Memory B cell (primary cell): ENCODE results near the gene TRAPPC6A.

Source experiments
- ATAC-seq: fragments of 150-1000 bp; cut with Tn5 transposase; 2 replicates; pipeline ENCODE4 v1.10.0; 2021; ENCODE audit warnings: low read depth, mild to moderate bottlenecking, moderate library complexity
- DNase-seq, 2 donors: peaks; one replicate each; pipeline ENCODE4 v3.0.0; 2022; ENCODE audit warnings: low spot score in 2 of 2
- H3K27ac Mint-ChIP-seq: one replicate; pipeline ENCODE4 v1.8.0; 2022; ENCODE audit warnings: mild to moderate bottlenecking, moderate library complexity, mixed read lengths
- H3K27me3 Mint-ChIP-seq: one replicate; pipeline ENCODE4 v1.8.0; 2022; ENCODE audit warnings: mixed read lengths
- H3K36me3 Mint-ChIP-seq: one replicate; pipeline ENCODE4 v1.8.0; 2022; ENCODE audit warnings: mild to moderate bottlenecking, mixed read lengths
- H3K4me1 Mint-ChIP-seq: one replicate; pipeline ENCODE4 v1.8.0; 2022; ENCODE audit warnings: mixed read lengths
- H3K4me3 Mint-ChIP-seq: one replicate; pipeline ENCODE4 v1.8.0; 2022; ENCODE audit warnings: mild to moderate bottlenecking, moderate library complexity, mixed read lengths
- H3K9me3 Mint-ChIP-seq: one replicate; pipeline ENCODE4 v1.8.0; 2022; ENCODE audit warnings: mixed read lengths

Gene TRAPPC6A

DNA sequence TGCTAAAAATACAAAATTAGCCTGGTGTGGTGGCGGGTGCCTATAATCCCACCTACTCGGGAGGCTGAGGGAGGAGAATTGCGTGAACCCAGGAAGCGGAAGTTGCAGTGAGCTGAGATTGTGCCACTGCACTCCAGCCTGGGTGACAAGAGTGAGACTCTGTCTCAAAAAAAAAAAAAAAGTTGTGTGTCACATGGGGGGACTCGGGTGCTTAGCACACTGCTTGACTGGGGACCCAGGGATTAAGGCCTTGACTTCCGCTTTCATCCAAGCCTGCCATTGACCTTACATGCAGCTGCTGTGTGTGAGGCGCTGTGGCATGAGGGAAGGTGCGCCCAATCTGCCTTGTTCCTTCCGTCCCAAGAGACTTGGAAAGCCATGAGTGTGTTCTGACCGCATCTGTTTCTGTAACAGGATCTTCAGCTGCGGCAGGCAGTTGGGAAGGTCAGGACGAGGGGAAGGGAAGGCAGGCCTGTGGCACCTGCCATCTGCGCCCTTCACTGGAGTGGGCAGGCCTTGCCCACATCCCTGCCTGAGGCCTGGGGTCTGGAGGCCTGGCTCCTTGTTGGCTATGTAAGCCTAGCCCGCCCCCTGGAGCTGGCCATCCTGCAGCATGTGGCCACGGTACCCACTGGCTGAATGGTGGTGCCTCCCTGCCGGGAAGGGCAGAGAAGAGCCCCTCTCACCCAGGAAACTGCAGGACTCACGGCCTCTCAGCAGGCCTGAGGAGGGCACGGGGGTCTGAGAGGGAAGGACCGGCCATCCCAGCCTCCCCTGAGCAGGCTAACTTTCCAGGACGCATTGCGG lies 62.0 kb downstream of the TRAPPC6A start:
- no peaks in the 10 kb centered on the region for H3K36me3 Mint-ChIP-seq
- ATAC-seq (no peak), DNase-seq (no peak)
- H3K27ac Mint-ChIP-seq: no peak overlapping the region
- H3K4me3 Mint-ChIP-seq: no peak overlapping the region
- H3K9me3 Mint-ChIP-seq: no peaks in the 10 kb centered on the region
- H3K4me1 Mint-ChIP-seq: peaks cover 34% of the 10 kb centered on the region
- H3K27me3 Mint-ChIP-seq: no peaks in the 10 kb centered on the region

DNA sequence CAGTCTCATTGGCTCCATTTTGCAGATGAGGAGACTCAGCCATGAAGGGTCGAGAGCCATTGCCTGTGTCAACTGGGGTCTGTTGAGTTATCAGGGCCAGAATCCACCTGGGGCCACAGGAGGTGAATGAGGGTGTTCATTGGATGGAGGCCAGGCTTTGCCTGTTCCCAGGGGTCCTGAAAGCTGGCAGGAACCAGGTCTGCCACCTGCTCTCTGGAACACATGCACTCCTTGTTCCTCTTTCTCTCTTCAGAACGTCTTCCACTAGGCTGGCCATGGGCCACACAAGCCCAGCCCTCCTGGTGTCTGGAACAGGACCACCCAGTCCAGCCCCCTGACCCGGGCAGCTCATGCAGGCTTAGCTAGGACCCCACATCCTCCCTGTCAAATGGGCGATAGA lies 63.9 kb downstream of the TRAPPC6A start:
- no peak for ATAC-seq
- Mint-ChIP-seq H3K4me1 (peaks cover 29% of the 10 kb centered on the region), H3K27ac (no peak overlapping the region)

DNA sequence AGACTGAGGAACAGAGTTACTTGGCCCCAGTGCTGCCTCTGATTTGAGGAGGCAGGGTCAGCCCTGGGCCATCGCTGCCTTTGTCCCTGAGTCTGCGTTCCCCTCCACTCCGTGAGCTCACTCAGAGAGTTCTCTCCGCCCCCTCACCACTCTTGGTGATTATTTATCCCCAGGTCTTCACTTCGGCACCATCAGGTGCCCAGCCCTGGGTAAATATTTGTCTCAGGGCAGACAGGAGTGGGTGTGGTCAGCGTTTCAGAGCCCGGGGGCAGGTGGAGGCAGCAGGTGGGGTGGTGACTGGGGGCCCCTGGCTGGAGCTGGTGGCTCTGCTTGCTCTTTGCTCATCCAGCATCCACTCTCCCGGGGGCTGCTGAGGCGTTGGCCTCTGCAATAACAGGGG lies 64.4 kb downstream of the TRAPPC6A start:
- no peaks in the 10 kb centered on the region for H3K9me3 Mint-ChIP-seq
- no peak for DNase-seq
- no peaks in the 10 kb centered on the region for H3K27me3 Mint-ChIP-seq
- no peaks in the 10 kb centered on the region for H3K36me3 Mint-ChIP-seq
- H3K4me3 Mint-ChIP-seq: no peak overlapping the region
- H3K27ac Mint-ChIP-seq: no peak overlapping the region
- H3K4me1 Mint-ChIP-seq: peaks cover 26% of the 10 kb centered on the region
- ATAC-seq: no peak

More for the DNA sequence above, 63.9 kb downstream of the TRAPPC6A start:
- no peaks in the 10 kb centered on the region for H3K27me3 Mint-ChIP-seq
- no peak for DNase-seq
- no peak overlapping the region for H3K4me3 Mint-ChIP-seq
- no peaks in the 10 kb centered on the region for H3K36me3 Mint-ChIP-seq
- H3K9me3 Mint-ChIP-seq: no peaks in the 10 kb centered on the region
